AG09319 (cell line): ENCODE measurements around the gene PHF21B.

Experiments used
- DNase-seq: peaks from one replicate; pipeline ENCODE4 v3.0.0-alpha.2; 2010; ENCODE audit warnings: low read depth; ENCODE audit errors: extremely low read depth
- TF ChIP-seq, protein P1 (sequence below): IDR thresholded peaks from 2 replicates; pipeline ENCODE4 v1.5.1; 2011; ENCODE audit warnings: low read depth, mild to moderate bottlenecking, inconsistent platforms, low read length, moderate library complexity

PHF21B gene

DNA sequence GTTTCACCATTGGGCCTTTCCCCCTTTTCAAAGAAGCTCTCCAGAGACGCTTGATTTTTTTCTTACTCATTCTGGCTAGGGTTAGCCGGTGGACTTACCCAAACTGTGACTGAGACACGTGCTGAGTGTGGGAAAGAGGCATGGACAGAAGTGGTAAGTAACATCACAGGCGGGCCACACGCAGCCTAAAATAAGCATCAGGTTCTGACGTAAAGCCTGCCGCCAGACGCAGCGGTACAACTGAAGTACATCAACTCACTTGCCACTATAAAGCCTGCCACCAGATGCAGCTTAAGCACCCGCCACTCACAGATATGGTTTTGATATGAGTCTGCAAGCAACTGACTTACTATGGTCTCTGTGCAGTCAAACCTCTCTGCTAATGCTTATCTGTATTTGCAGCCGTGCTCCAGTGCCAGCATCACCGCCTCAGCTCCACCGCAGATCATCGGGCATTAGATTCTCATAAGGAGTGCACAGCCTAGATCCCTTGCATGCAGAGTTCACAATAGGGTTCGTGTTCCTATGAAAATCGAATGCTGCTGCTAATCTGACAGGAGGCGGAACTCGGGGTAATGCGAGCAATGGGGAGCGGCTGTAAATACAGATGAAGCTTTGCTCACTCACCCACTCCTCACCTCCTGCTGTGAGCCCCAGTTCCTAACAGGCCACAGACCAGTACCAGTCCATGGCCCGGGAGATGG, 58.8 kb downstream of the PHF21B start:
- DNase-seq: no peak
- TF ChIP-seq, protein P1, sequence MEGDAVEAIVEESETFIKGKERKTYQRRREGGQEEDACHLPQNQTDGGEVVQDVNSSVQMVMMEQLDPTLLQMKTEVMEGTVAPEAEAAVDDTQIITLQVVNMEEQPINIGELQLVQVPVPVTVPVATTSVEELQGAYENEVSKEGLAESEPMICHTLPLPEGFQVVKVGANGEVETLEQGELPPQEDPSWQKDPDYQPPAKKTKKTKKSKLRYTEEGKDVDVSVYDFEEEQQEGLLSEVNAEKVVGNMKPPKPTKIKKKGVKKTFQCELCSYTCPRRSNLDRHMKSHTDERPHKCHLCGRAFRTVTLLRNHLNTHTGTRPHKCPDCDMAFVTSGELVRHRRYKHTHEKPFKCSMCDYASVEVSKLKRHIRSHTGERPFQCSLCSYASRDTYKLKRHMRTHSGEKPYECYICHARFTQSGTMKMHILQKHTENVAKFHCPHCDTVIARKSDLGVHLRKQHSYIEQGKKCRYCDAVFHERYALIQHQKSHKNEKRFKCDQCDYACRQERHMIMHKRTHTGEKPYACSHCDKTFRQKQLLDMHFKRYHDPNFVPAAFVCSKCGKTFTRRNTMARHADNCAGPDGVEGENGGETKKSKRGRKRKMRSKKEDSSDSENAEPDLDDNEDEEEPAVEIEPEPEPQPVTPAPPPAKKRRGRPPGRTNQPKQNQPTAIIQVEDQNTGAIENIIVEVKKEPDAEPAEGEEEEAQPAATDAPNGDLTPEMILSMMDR: no peak

DNA sequence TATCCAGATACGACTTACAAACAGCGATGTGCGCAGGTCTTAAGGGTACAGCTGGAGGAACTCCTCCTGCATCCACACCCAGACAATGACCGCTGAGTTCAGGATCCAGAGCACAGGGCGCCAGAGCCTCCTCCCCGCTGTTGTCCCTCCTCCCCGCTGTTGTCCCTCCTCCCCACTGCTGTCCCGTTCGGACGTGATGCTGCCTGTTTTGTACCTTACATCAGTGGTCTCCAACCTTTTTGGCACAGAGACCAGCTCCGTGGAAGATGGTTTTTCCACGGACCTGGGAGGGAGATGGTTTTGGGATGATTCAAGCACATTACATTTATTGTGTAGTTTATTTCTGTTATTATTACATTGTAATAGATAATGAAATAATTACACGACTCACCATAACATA, 62.0 kb downstream of the PHF21B start:
- DNase-seq: no peak
- TF ChIP-seq, protein P1: no peak

DNA sequence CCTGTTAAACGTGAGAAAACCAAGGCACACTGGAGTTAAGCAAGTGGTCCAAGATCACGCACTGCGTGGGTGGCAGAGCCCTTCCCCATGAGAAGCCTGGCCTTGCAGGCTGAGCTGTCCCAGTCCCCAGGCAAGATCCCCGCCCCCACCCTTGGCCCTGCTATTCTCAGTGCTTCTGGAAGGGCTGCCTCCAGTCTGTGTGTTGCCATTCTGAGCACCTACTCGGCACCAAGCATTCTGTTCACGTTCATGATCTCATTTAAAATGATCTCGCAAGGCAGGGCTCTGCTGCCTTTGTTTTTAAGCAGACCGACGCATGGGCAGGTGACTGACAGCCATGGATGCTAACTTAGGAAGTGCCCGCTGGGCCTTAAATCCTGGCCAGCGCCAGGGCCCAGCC, 62.8 kb downstream of the PHF21B start:
- TF ChIP-seq, protein P1: no peak
- no peak for DNase-seq

- TF ChIP-seq, protein P1: no peak
- no peak for DNase-seq
Observed at GRCh38 chr22:44944883-44945601, 64.8 kb downstream of the PHF21B start.

- DNase-seq: no peak
- TF ChIP-seq, protein P1: no peak
Observed at GRCh38 chr22:44943701-44944324, 66.0 kb downstream of the PHF21B start.

DNA sequence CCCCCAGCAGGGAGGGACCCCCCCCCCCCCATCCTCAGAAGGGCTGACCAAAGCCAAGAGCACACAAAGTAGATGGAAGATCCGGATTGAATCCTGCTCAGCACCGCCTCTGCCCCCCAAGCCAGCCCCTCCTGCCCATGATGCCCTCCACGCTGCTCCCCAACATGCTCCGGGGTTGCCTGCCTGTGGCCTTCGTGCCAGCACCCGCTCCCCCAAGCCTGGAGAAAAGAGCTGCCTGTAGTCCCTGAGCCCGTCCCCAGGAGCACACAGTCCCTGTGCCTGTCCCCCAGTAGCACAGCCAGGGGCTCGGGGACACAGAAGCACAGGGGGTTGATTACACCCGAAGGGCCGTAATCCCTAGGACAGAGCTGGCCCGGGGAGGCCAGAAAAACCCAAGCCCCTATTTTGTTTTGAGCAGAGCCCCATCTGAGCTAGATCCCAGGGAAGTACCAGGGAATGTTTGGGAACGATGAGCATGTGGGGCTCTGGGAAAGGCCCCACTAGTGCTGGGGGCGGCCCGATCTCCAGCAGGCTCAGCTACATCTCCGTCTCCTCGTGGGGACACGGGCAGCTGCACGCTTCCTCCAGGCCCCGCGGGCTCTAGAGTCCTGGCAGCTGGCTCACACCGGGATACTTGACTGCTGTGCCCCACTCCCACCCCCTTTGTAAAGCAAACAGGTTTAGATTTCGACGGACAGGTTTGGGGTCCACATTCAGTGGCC, 66.7 kb downstream of the PHF21B start:
- DNase-seq: no peak
- TF ChIP-seq, protein P1: no peak
